RWPE2 (cell line): ENCODE results near the gene MDFI.

Experiments
- ATAC-seq: fragments of 200-7000 bp; cut with Tn5 transposase; 3 replicates; pipeline ENCODE4 v1.9.1; 2021; ENCODE audit warnings: low read depth
- DNase-seq: peaks from one replicate; pipeline ENCODE4 v3.0.0-alpha.2; 2020; ENCODE audit warnings: low spot score
- H3K27ac ChIP-seq: fragments of 450-650 bp; 2 replicates; pipeline ENCODE4 v1.5.1; 2017; ENCODE audit warnings: mild to moderate bottlenecking; ENCODE audit not compliant: poor library complexity, severe bottlenecking
- H3K27me3 ChIP-seq: fragments of 250-450 bp; sonication (Bioruptor Pico); 2 replicates; pipeline ENCODE4 v1.5.1; 2021; ENCODE audit warnings: mild to moderate bottlenecking, moderate library complexity; ENCODE audit not compliant: insufficient read depth, poor library complexity, severe bottlenecking
- H3K36me3 ChIP-seq: fragments of 250-450 bp; sonication (Bioruptor Pico); 2 replicates; pipeline ENCODE4 v1.5.1; 2020; ENCODE audit warnings: low read depth, mild to moderate bottlenecking, moderate library complexity
- H3K4me1 ChIP-seq: fragments of 250-450 bp; sonication (Bioruptor Pico); 2 replicates; pipeline ENCODE4 v1.5.1; 2021; ENCODE audit warnings: mild to moderate bottlenecking, moderate library complexity; ENCODE audit not compliant: insufficient read depth, poor library complexity, severe bottlenecking
- H3K4me3 ChIP-seq: fragments of 250-450 bp; sonication (Bioruptor Pico); 2 replicates; pipeline ENCODE4 v1.5.1; 2021; ENCODE audit warnings: mild to moderate bottlenecking, moderate library complexity; ENCODE audit not compliant: severe bottlenecking
- H3K9me3 ChIP-seq: fragments of 250-450 bp; sonication (Bioruptor Pico); 2 replicates; pipeline ENCODE4 v1.5.1; 2021; ENCODE audit warnings: mild to moderate bottlenecking, moderate library complexity; ENCODE audit not compliant: severe bottlenecking
- CTCF ChIP-seq: fragments of 450-650 bp; IDR thresholded peaks from one replicate; pipeline ENCODE4 v1.5.1; 2017; ENCODE audit warnings: mild to moderate bottlenecking, moderate library complexity; ENCODE audit not compliant: poor library complexity, severe bottlenecking

The MDFI gene

GRCh38 chr6:41677124-41677921 is 39.1 kb downstream of the MDFI start:
- no peak overlapping the region for H3K27ac ChIP-seq
- TF ChIP-seq CTCF: no peak
- no peaks in the 10 kb centered on the region for H3K27me3 ChIP-seq
- DNase-seq: no peak
- no peaks in the 10 kb centered on the region for H3K9me3 ChIP-seq
- no peaks in the 10 kb centered on the region for H3K36me3 ChIP-seq
- H3K4me3 ChIP-seq: no peak overlapping the region
- no peaks in the 10 kb centered on the region for H3K4me1 ChIP-seq
- ATAC-seq: no peak

DNA sequence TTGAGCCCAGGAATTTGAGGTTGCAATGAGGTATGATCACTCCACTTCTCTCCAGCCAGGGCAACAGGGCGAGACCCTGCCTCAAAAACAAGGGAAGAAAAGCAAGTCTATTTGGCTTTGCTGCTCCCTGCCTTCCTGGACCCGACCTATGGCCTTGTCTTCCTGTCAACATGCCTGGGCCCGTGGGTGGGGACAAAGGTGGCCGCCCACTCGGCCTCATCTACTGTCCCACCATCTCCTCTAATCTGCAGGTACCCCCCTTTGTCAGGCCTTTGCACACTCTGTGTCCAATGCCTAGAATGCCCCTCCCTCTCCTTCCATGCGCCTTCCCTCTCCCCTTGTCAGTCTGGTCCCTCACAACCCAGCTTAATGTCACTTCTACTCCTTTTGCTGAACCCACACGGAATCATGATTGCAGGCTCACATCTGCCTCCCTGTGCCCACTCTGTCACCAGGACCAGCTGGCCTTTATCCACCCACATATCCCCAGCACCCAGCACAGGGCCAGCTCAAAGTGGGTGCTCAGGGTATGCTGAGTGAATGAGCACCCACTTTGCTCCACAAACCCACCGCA is 40.3 kb downstream of the MDFI start:
- H3K4me1 ChIP-seq: no peaks in the 10 kb centered on the region
- no peak overlapping the region for H3K4me3 ChIP-seq
- ATAC-seq (no peak), DNase-seq (no peak)
- no peak overlapping the region for H3K27ac ChIP-seq
- H3K36me3 ChIP-seq: no peaks in the 10 kb centered on the region
- no peaks in the 10 kb centered on the region for H3K9me3 ChIP-seq
- H3K27me3 ChIP-seq: no peaks in the 10 kb centered on the region
- no peak for TF ChIP-seq CTCF

- Histone ChIP-seq H3K4me1 (no peaks in the 10 kb centered on the region), H3K4me3 (no peak overlapping the region), H3K9me3 (no peaks in the 10 kb centered on the region), H3K27ac (no peak overlapping the region), H3K27me3 (no peaks in the 10 kb centered on the region), H3K36me3 (no peaks in the 10 kb centered on the region)
- ATAC-seq (no peak), DNase-seq (no peak)
- TF ChIP-seq CTCF: no peak
Measured at GRCh38 chr6:41679696-41680095, 41.4 kb downstream of the MDFI start.

- DNase-seq: no peak
- H3K36me3 ChIP-seq: no peaks in the 10 kb centered on the region
- H3K4me3 ChIP-seq: no peak overlapping the region
- no peaks in the 10 kb centered on the region for H3K9me3 ChIP-seq
- ATAC-seq: no peak
- no peak overlapping the region for H3K27ac ChIP-seq
- no peak for TF ChIP-seq CTCF
- no peaks in the 10 kb centered on the region for H3K27me3 ChIP-seq
- no peaks in the 10 kb centered on the region for H3K4me1 ChIP-seq
Measured at GRCh38 chr6:41680182-41680965, 42.1 kb downstream of the MDFI start.
